ENCODE results near the gene TPCN1. TPM values are rescaled to one million over a fixed set of nuclear protein-coding genes. Genes with fewer than 3 reads are reported as not detected.

The TPCN1 gene
- total and polyA plus RNA-seq, 2 of the 8 experiments (the other 6 are each of a cell fraction or from before 2014, with no cell fraction given) = 14.9 to 21.4 TPM

DNA sequence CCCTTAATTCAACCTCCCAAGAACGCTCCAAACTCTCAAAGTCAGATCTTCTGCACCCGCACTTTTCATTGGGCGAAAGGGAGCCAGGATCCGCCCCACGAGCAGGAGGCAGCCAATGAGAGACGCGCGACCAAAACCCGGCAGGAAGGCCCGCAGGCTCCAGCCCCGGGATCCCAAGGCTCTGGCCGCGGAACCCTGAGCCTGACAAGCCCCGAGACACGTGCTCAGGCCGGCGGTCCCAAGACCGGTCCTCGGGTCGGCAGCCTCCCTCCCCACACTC is 36.4 kb upstream of the TPCN1 start (continued):
- TF ChIP-seq RBBP5 (IDR thresholded peaks at IDR 0.05; ENCODE audit: borderline replicate concordance, low read depth, low read length) (peak; percentile 73; the same call in 1 of the 2 replicates), EGR1 (IDR thresholded peaks at IDR 0.05; ENCODE audit: borderline replicate concordance, low read depth, low read length) (no peak), POLR2AphosphoS5 (IDR thresholded peaks at IDR 0.05; ENCODE audit: low read depth, low read length) (no peak; the same call in none of the 2 replicates), SP1 (IDR thresholded peaks at IDR 0.05; ENCODE audit: low read depth, low read length) (peak; percentile 89), RXRA (IDR thresholded peaks at IDR 0.05; ENCODE audit: insufficient read depth, low read depth, low read length) (no peak), CEBPB (IDR thresholded peaks at IDR 0.05; ENCODE audit: low read depth, low read length) (no peak), SIX5 (IDR thresholded peaks at IDR 0.05; ENCODE audit: low read depth, low read length) (no peak), POLR2A (IDR thresholded peaks at IDR 0.05; ENCODE audit: control extremely low read depth in 1 of 2, low read depth in 2 of 2, low read length in 2 of 2) (peak in 1 of 2 experiments; percentile 40; a peak in 1 of 3 replicates), GTF2F1 (IDR thresholded peaks at IDR 0.05; ENCODE audit: borderline replicate concordance, low read depth, low read length) (no peak), SIN3A (conservative IDR thresholded peaks at IDR 0.05 in 1 of 2, IDR thresholded peaks at IDR 0.05 in 1 of 2; ENCODE audit: low read depth in 1 of 2, low read length in 2 of 2) (peak in 1 of 2 experiments; percentile 42; a peak in 1 of 4 replicates)

Data from H1 (cell line).